GM23248 (cell line): ENCODE data around the gene OCIAD1.

Experiments
- EZH2 ChIP-seq: fragments of 200-600 bp; sonication (generic); IDR thresholded peaks from 2 replicates; pipeline ENCODE4 v1.6.1; 2018; ENCODE audit warnings: antibody characterized with exemption, mild to moderate bottlenecking; ENCODE audit not compliant: insufficient read depth, poor library complexity, severe bottlenecking
- EZH2phosphoT487 ChIP-seq: fragments of 200-600 bp; sonication (generic); IDR thresholded peaks from 2 replicates; pipeline ENCODE4 v1.6.1; 2018; ENCODE audit warnings: antibody characterized with exemption, moderate library complexity, mild to moderate bottlenecking, low read depth; ENCODE audit not compliant: insufficient read depth

- TF ChIP-seq EZH2 (no peak), EZH2phosphoT487 (no peak)
Observed at GRCh38 chr4:48877827-48878535, 47.1 kb downstream of the OCIAD1 start.
